Heart right ventricle (tissue), 16 donors: ENCODE data around the gene MAML2. TPM values are rescaled to one million over a fixed set of nuclear protein-coding genes. Genes with fewer than 3 reads are reported as not detected.

ENCODE experiments used
- ATAC-seq, 8 donors: fragments of 200-7000 bp; cut with Tn5 transposase; one replicate each; pipeline ENCODE4 v1.9.1; 2020; ENCODE audit warnings: mild to moderate bottlenecking in 8 of 8, moderate library complexity in 8 of 8, moderate number of reproducible peaks in 1 of 8
- DNase-seq, 2 donors: peaks; one replicate each; pipeline ENCODE4 v3.0.0-alpha.2; 2020
- H3K27ac ChIP-seq, 10 donors: fragments of 200-600 bp; sonication (generic) in 2 of 10; one replicate each; pipeline versions ENCODE4 v1.5.0 to v1.8.0; 2020 to 2022; ENCODE audit warnings: mild to moderate bottlenecking in 3 of 10
- H3K27me3 ChIP-seq, 7 donors: fragments of 200-600 bp; one replicate each; pipeline ENCODE4 v1.8.0; 2021 to 2022; ENCODE audit warnings: mild to moderate bottlenecking in 2 of 7
- H3K36me3 ChIP-seq, 9 donors: fragments of 200-600 bp; sonication (generic) in 1 of 9; one replicate each; pipeline versions ENCODE4 v1.5.0 to v1.8.0; 2020 to 2022; ENCODE audit warnings: mild to moderate bottlenecking in 2 of 9
- H3K4me1 ChIP-seq, 9 donors: fragments of 200-600 bp; sonication (generic) in 1 of 9; one replicate each; pipeline versions ENCODE4 v1.5.0 to v1.8.0; 2020 to 2022; ENCODE audit warnings: mild to moderate bottlenecking in 4 of 9
- H3K4me3 ChIP-seq, 10 donors: fragments of 200-600 bp; sonication (generic) in 2 of 10; one replicate each; pipeline versions ENCODE4 v1.5.0 to v1.8.0; 2020 to 2022; ENCODE audit warnings: mild to moderate bottlenecking in 7 of 10, moderate library complexity in 2 of 10
- H3K9me3 ChIP-seq, 11 donors: fragments of 200-600 bp in 10 of 11; sonication (generic) in 2 of 11; one replicate each; pipeline versions ENCODE4 v1.5.0 to v1.8.0; 2013 to 2022; ENCODE audit warnings: mild to moderate bottlenecking in 2 of 11, control low read depth in 1 of 11, moderate library complexity in 1 of 11
- CTCF ChIP-seq, 9 donors: fragments of 200-600 bp; sonication (generic) in 2 of 9; IDR thresholded peaks; one replicate each; pipeline versions ENCODE4 v1.5.0 to v1.8.0; 2021 to 2022; ENCODE audit warnings: antibody characterized with exemption in 9 of 9, mild to moderate bottlenecking in 5 of 9, moderate library complexity in 1 of 9
- WGBS, 2 donors: extraction: QIAGEN DNeasy Blood & Tissue Kit; methylation state at CpG; one replicate each; pipeline ENCODE4 v1.1.7; 2013; ENCODE audit warnings: inconsistent platforms in 1 of 2; 5-methylcytosine and 5-hydroxymethylcytosine counted together
- intact Hi-C, 10 donors: fragments of 100-400 bp; cut with DNase I; formaldehyde crosslinking; loops; one replicate each; pipeline versions ENCODE4 v1.11.1 to v1.14.2; 2022
- polyA plus RNA-seq, 2 donors: library from polyadenylated mRNA; stranded (reverse); fragments of 200-250 nt; gene quantifications; one replicate each; pipeline ENCODE4 v1.2.3, GENCODE V29; 2013
- total RNA-seq, 10 donors: library from RNA; stranded (reverse); fragmentation: NEBNext Ultra II Directional in 3 of 10; extraction: Animal tissue kit (Norgen Biotek cat#: 25700) in 3 of 10; gene quantifications; one replicate each; pipeline versions ENCODE4 v1.2.1 to v1.2.4, GENCODE V29; 2021 to 2023
- donor health status: Arrhythmogenic right ventricular cardiomyopathy.
- donor health status: ischemic (EF 13 %, LVEDD 7.1; RV severe dilation, severe dysfunction).
- donor health status: healthy with polysubstance abuse.
- donor health status: DM: no; HTN: yes; CAD: no.
- donor health status: DM: no; HTN: no; CAD: no.
- donor health status: ischemic (EF 25% LVEDD 6.9; RV normal size, moderate dysfunction).
- donor health status: ischemic (EF 25% LVEDD 5.7; RV mildly dilated, moderate dysfunction).
- donor health status: healthy.
- donor health status: DM: yes; HTN: yes; CAD: no.
- donor health status: Ischemic cardiomyopathy.
- donor health status: ischemic (EF 35%, LVEDD 5.7; RV mildly dilated, moderate dysfunction).
- donor health status: nonischemic (EF 11% LVEDD 7.7; RV severe dilation, severe dysfunction).
- donor health status: DM: yes; HTN: yes; CAD: no.
- donor health status: PGD.
- donor health status: ischemic (EF 29% LVEDD 5.4; RV normal size, mild dysfunction).
- donor health status: nonischemic (EF 23%, LVEDD 6.1; RV moderate dilation, normal function).

MAML2 gene
- total and polyA plus RNA-seq, 12 donors = 1.3 to 6.1 (median 4.1) TPM

- intact Hi-C loops = loop anchor here in 2 of 10 donors (5.0 kb wide), 2 partner anchors 37 to 38 kb away; partner anchors contain the start of gene MAML2 (in 1 of the 2)
- H3K9me3 ChIP-seq = no peaks in the 10 kb centered on the region
- peaks cover 3 to 91% (median 62%) of the 10 kb centered on the region in 9 donors for H3K4me1 ChIP-seq
- TF ChIP-seq CTCF (IDR thresholded peaks at IDR 0.05) = no peak
- H3K27me3 ChIP-seq = no peaks in the 10 kb centered on the region
- 58 to 62% methylated on average over 3 of the region's 3 CpGs for WGBS, 2 donors
- no peak for DNase-seq
- no peaks in the 10 kb centered on the region for H3K36me3 ChIP-seq
- no peak for ATAC-seq
- peak overlapping the region in 6 of 10 donors; percentile 39 to 59 (median 50) for H3K27ac ChIP-seq
- H3K4me3 ChIP-seq = no peak overlapping the region
Observed at GRCh38 chr11:96303980-96304379, 39.0 kb downstream of the MAML2 start.

GRCh38 chr11:96303064-96303463 is 39.9 kb downstream of the MAML2 start:
- TF ChIP-seq CTCF (IDR thresholded peaks at IDR 0.05) = no peak
- 54 to 63% methylated on average over 1 of the region's 1 CpG for WGBS, 2 donors
- Histone ChIP-seq H3K4me1 (peaks cover 3 to 82% (median 52%) of the 10 kb centered on the region in 9 donors), H3K4me3 (no peak overlapping the region), H3K36me3 (peaks cover 0 to 2% (median 0%) of the 10 kb centered on the region in 9 donors), H3K27ac (peak overlapping the region in 5 of 10 donors; percentile 39 to 59 (median 51)), H3K27me3 (no peaks in the 10 kb centered on the region), H3K9me3 (no peaks in the 10 kb centered on the region)
- intact Hi-C loops = loop anchor here in 2 of 10 donors (5.0 kb wide), 2 partner anchors 36 to 39 kb away; partner anchors contain the start of gene MAML2 (in 1 of the 2)
- DNase-seq (no peak), ATAC-seq (peak in 1 of 8 donors; percentile 34)

- ATAC-seq (no peak), DNase-seq (no peak)
- Histone ChIP-seq H3K9me3 (no peaks in the 10 kb centered on the region), H3K27ac (no peak overlapping the region), H3K36me3 (peaks cover 0 to 3% (median 0%) of the 10 kb centered on the region in 9 donors), H3K27me3 (no peaks in the 10 kb centered on the region), H3K4me3 (no peak overlapping the region), H3K4me1 (peaks cover 3 to 70% (median 42%) of the 10 kb centered on the region in 9 donors)
- intact Hi-C loops = loop anchor here in 2 of 10 donors (5.0 kb wide), 2 partner anchors 35 to 40 kb away; partner anchors contain the start of gene MAML2 (in 1 of the 2)
- 95 to 97% methylated on average over 2 of the region's 2 CpGs for WGBS, 2 donors
- no peak for TF ChIP-seq CTCF (IDR thresholded peaks at IDR 0.05)
Observed at GRCh38 chr11:96301818-96302217, 41.2 kb downstream of the MAML2 start.

GRCh38 chr11:96299155-96299888 is 43.7 kb downstream of the MAML2 start:
- TF ChIP-seq CTCF (IDR thresholded peaks at IDR 0.05) = no peak
- Histone ChIP-seq H3K27ac (peak overlapping the region in 3 of 10 donors; percentile 25 to 70 (median 46)), H3K36me3 (peaks cover 0 to 4% (median 0%) of the 10 kb centered on the region in 9 donors), H3K27me3 (no peaks in the 10 kb centered on the region), H3K4me3 (no peak overlapping the region), H3K9me3 (no peaks in the 10 kb centered on the region), H3K4me1 (peaks cover 0 to 56% (median 37%) of the 10 kb centered on the region in 9 donors)
- DNase-seq (no peak), ATAC-seq (peak in 6 of 8 donors; percentile 24 to 54 (median 38))
- intact Hi-C loops = no loop called here
- 77 to 79% methylated on average over 8 of the region's 8 CpGs for WGBS, 2 donors
